Activated CD4-positive, alpha-beta T cell treated with anti-CD3 and anti-CD28 coated beads for 4 hours (primary cell): ENCODE measurements around the gene DDT.
"Not testable (repeated sequence)": the region's sequence is repeated elsewhere in the genome, so short reads cannot be mapped to it uniquely, and the experiment has no call there.

Source experiments
- DNase-seq, 2 donors: peaks; one replicate each; pipeline ENCODE4 v3.0.0-alpha.2; 2020

Gene DDT

DNA sequence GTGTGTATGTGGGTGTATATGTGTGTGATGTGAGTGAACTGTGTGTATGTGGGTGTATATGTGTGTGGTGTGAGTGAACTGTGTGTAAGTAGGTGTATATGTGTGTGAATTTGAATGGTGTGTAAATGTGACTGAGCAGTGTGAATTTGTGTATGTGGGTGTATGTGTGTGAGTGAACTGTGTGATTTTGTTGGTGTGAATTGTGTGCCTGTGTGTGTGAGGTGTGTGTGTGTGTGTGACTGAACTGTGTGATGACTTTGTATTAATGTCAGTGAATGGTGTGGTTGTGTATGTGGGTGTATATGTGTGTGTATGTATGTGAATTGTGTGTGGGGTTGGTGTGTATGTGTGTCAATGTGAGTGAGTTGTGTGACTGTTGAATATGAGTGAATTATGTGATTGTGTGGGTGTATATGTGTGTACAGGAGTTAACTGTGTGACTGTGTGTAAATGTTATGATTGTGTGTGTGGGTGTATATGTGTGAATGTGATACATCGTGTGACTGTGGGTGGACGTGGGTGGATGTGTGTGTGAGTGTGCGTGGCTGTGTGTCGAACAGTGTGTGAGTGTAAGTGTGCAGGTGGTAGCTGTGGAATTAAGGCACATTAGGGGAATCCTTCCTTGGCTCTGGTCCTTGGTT is 12.4 kb upstream of the DDT start:
- DNase-seq = not testable (repeated sequence)

- DNase-seq = not testable (repeated sequence)
These were observed 11.8 kb upstream of the DDT start for GRCh38 chr22:23986089-23986488.

GRCh38 chr22:23984430-23984829 is 10.2 kb upstream of the DDT start:
- DNase-seq = peak in 1 of 2 donors; percentile 58

DNA sequence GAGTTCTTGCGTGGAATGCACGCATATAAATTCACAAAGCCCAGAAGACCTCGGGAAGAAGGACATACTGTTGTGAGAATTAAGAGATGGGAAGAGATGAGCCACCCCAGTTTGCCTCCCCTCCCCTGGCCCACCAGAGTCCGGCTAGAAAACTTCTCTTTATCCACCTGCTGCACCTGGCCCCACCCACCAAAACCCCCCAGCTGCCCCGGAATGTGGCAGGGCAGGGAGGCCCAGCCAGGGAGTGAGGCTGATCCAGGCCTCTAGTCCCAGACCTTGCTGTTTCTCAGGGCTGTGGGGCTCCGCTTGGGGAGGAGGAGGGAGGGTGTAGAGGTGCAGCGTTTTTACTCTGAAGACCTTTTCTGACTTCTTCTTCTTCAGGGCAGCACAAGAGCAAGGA is 6.3 kb upstream of the DDT start:
- not testable (repeated sequence) for DNase-seq

DNA sequence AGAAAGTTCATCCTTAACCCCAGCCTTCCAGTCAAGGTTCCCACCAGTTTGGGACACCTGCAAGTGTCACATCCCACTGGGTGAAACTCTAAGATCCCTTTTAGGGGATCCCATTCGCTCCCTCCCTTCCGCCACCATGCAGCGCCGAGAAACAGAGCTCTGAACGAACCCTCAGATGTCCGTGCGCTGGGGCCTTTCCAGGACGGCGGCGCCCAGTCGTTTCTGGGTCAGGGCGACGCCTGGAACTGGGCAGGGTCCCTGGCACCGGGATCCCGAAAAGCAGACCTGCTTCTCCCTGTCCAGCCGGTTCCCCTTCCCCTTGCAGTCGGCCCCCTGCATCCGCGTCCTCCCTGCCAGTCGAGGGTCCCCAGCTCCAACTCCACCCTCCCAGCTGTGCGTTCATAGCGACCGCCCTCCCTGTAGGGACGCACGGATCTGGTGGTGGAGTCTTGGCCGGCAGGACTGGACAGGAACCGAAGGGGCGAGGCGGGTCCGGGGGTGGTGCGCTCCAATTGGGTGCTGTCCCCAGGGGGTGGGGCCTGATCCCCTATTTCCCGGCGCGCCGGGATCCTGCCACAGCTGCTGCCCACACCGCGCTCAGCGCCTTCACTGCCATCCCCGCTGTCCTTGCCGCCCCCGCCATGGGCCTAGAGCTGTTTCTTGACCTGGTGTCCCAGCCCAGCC is 5.5 kb upstream of the DDT start, which contains the start of gene GSTT2:
GSTT2 (plus strand) TSS at position 578 of the 684 bp plus-strand sequence.
- not testable (repeated sequence) for DNase-seq

DNA sequence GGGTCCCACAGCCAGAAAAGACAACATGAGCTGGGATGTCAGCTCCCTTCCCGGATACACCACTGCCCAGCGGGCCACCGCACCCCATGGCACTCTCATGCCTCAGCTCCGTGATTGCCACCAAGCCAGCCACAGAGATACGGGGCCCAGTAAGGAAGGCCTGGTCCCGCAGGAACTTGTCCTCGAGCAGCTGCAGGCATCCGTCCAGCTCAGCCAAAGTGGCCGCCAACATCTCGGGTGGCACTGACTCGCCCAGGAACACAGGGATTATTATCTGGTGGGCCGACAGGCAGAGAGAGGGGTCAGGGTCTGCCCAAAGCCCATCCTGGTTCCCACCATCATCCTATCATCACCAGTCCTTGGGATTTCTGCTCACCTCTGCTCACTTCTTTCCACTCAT is 3.1 kb upstream of the DDT start:
- DNase-seq = not testable (repeated sequence)

- not testable (repeated sequence) for DNase-seq
These were observed 653 bp upstream of the DDT start for GRCh38 chr22:23974836-23975352.

DNA sequence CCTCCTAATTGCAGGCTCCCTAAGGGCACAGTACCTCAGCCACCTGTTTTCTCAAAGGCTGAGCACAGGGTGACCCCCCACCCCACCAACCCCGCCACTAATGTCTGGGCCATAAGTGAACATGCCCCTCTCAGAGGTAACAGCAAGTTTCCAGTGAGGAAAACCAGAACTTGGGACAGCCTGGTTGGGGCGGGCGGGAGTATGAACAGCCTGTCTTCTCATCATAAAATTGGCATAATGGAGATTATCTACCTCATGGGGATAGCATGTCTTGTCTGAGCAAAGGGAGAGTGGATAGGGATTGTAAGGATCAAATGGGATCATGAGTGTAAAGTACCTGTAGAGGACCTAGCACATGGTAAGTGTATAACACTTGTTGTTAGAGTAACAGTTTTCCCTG is 2.3 kb downstream of the DDT start:
- DNase-seq = not testable (repeated sequence)

DNA sequence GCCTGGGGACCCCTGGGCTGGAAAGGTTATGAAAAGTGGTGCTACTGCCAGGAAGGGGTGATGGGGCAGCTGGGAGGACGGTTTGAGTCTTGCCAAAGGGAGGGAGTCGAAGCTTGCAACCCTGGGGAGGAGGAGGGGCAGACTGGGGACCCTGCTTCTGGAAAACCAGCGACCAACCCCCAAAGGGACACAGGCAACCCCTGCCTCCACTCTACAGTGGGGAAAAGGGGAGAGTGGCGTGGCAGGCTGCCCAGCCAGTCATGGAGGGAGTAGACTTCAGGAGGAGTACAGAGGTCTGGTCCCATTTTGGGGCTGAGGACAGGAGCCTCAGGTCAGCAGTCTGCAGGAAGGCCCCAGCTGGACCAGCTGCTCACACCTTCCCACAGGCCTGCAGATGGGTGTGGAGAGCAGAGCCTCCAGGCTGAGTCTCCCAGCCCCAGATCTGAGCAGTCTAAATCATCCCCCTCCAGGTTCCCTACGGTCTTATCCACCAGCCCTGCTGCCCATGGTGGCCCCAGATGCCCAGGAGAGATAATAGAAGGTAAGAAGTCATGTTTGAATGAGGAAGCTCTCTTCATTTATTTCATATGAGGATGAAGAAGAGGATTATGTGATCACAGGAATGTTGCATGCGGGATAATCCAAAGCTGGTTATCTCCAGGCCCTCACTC is 3.3 kb downstream of the DDT start:
- DNase-seq = no peak

GRCh38 chr22:23970201-23970641 is 4.0 kb downstream of the DDT start:
- DNase-seq = no peak

GRCh38 chr22:23969071-23969470 is 5.2 kb downstream of the DDT start:
- no peak for DNase-seq

DNA sequence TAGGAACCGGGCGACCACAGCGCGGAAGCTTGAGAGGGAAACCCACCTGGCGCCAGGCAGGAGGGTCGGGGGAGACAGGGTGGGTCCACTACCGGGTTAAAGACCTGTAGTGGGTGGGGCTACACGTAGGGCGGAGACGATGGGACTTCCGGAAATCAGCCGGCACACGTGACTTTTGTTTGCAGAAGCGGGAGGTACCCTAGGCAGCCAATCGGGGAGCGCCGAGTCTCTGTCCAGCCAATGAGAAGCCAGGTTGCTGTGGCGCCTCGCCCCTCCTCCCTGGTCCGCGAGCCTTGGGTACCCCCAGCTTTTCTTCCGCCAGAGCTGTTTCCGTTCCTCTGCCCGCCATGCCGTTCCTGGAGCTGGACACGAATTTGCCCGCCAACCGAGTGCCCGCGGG is 7.7 kb downstream of the DDT start, which contains the start of gene DDTL:
DDTL (plus strand) TSS at position 321 of the 400 bp plus-strand sequence; CDS start at position 348, 27 bp downstream.
- DNase-seq = not testable (repeated sequence)

- DNase-seq = not testable (repeated sequence)
These were observed 8.1 kb downstream of the DDT start for GRCh38 chr22:23966094-23966493.

DNA sequence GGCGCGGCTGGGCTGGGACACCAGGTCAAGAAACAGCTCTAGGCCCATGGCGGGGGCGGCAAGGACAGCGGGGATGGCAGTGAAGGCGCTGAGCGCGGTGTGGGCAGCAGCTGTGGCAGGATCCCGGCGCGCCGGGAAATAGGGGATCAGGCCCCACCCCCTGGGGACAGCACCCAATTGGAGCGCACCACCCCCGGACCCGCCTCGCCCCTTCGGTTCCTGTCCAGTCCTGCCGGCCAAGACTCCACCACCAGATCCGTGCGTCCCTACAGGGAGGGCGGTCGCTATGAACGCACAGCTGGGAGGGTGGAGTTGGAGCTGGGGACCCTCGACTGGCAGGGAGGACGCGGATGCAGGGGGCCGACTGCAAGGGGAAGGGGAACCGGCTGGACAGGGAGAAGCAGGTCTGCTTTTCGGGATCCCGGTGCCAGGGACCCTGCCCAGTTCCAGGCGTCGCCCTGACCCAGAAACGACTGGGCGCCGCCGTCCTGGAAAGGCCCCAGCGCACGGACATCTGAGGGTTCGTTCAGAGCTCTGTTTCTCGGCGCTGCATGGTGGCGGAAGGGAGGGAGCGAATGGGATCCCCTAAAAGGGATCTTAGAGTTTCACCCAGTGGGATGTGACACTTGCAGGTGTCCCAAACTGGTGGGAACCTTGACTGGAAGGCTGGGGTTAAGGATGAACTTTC is 13.0 kb downstream of the DDT start, which contains the start of gene GSTT2B:
GSTT2B (minus strand) TSS at position 112 of the 688 bp plus-strand sequence; CDS start at position 48, 64 bp downstream.
- DNase-seq = not testable (repeated sequence)

DNA sequence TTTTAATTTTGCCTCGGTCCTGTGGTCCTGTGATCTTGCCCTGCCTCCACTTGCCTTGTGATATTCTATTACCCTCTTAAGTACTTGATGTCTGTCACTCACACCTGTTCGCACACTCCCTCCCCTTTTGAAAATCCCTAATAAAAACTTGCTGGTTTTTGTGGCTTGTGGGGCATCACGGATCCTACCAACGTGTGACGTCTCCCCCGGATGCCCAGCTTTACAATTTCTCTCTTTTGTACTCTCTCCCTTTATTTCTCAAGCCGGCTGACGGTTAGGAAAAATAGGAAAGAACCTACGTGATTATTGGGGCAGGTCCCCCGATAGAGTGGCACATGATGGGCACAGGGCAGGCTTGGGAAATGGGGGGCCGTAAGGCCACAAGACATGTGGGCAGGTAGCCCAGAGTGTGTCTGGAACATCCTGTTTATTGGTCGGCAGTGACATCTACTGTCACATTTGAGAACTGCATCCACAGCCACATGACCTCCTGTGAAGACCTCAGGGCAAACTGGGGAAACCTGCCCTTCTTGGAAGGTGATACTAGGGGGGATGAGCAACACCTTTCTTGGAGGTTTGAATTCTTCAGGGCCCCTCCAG is 17.8 kb downstream of the DDT start:
- peak; percentile 62 to 83 for DNase-seq

DNA sequence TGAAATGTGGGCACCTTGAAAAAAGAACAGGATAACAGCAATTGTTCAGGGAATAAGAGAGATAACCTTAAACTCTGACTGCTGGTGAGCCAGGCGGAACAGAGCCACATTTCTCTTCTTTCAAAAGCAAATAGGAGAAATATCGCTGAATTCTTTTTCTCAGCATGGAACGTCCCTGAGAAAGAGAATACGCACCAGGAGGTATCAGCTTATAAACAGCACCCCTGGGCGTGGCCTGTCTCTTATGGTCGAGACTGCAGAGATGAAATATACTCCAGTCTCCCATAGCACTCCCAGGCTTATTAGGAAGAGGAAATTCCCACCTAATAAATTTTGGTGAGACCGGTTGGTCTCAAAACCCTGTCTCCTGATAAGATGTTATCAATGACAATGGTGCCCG is 18.4 kb downstream of the DDT start:
- not testable (repeated sequence) for DNase-seq

- DNase-seq = not testable (repeated sequence)
These were observed 19.3 kb downstream of the DDT start for GRCh38 chr22:23954991-23955305.

DNA sequence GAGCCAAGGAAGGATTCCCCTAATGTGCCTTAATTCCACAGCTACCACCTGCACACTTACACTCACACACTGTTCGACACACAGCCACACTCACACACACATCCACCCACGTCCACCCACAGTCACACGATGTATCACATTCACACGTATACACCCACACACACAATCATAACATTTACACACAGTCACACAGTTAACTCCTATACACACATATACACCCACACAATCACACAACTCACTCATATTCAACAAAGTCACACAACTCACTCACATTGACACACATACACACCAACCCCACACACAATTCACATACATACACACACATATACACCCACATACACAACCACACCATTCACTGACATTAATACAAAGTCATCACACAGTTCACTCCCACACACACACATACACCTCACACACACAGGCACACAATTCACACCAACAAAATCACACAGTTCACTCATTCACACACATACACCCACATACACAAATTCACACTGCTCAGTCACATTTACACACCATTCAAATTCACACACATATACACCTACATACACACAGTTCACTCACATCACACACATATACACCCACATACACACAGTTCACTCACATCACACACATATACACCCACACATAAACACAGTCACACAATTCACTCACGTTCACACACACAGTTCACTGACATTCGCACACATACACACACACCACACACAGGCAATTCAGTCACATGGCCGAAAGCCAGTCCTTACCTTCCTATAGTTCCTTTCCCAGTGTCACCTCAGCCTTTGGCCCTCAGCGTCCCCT is 19.8 kb downstream of the DDT start:
- DNase-seq = not testable (repeated sequence)

- DNase-seq = not testable (repeated sequence)
These were observed 20.8 kb downstream of the DDT start for GRCh38 chr22:23953485-23953884.

GRCh38 chr22:23952794-23953405 is 21.3 kb downstream of the DDT start:
- not testable (repeated sequence) for DNase-seq

GRCh38 chr22:23951383-23951782 is 22.9 kb downstream of the DDT start:
- DNase-seq = not testable (repeated sequence)
